HepG2 (cell line): ENCODE measurements around the gene RAD52. TPM values are rescaled to one million over a fixed set of nuclear protein-coding genes. Genes with fewer than 3 reads are reported as not detected.

Source experiments
- ATAC-seq: fragments of 200-7000 bp; cut with Tn5 transposase; 3 replicates; pipeline ENCODE4 v1.9.1; 2020; ENCODE audit warnings: mild to moderate bottlenecking, moderate library complexity
- BruUV-seq: library from RNA; stranded (reverse); fragments of 400-500 nt; replicated peaks from 2 replicates; lab custom pipeline; 2021; lab: Mats Ljungman, UMichigan
- CTCF ChIA-PET: fragments of 300-600 bp; formaldehyde crosslinking; extraction: SDS; loops from one replicate; lab custom pipeline; 2021; ENCODE audit warnings: low total read pairs, inconsistent platforms, low intra/inter-chr PET ratio; lab: Yijun Ruan, JAX
- POLR2A ChIA-PET: fragments of 350-600 bp; sonication (Branson Sonifier 250); formaldehyde crosslinking; loops from one replicate; lab custom pipeline; 2020; ENCODE audit warnings: antibody characterized with exemption, inconsistent platforms; lab: Yijun Ruan, JAX
- DNase-seq: peaks from one replicate; pipeline ENCODE4 v3.0.0-alpha.2; 2015; ENCODE audit warnings: low spot score
- FAIRE-seq: peaks from 3 replicates; lab custom pipeline; 2011; peaks lifted over from hg19 to GRCh38; lab: Jason Lieb, UNC
- H2AFZ ChIP-seq: one replicate; pipeline ENCODE4 v1.6.1; 2011; ENCODE audit warnings: low read length, inconsistent platforms
- H3K27ac ChIP-seq: fragments of 300-600 bp; 3 replicates; pipeline ENCODE4 v1.8.0; 2011; ENCODE audit warnings: mixed run types, mild to moderate bottlenecking, mixed read lengths, low read length, inconsistent platforms; ENCODE audit not compliant: insufficient read depth; ENCODE audit errors: extremely low read length
- H3K27me3 ChIP-seq, 2 experiments: fragments of 200-600 bp in 1 of 2; 2 replicates in 1 of 2; 3 replicates in 1 of 2; pipeline versions ENCODE4 v1.6.0 to v1.8.0; 2011; ENCODE audit warnings: low read length in 2 of 2, mild to moderate bottlenecking in 2 of 2, moderate library complexity in 2 of 2, inconsistent platforms in 1 of 2; ENCODE audit not compliant: insufficient read depth in 2 of 2, control insufficient read depth in 1 of 2
- H3K36me3 ChIP-seq, 2 experiments: fragments of 200-600 bp in 1 of 2; replicated peaks in 1 of 2; 2 replicates in 1 of 2; 3 replicates in 1 of 2; pipeline versions ENCODE4 v1.5.1 to v1.8.0; 2011; ENCODE audit warnings: low read length in 2 of 2, inconsistent platforms in 1 of 2; ENCODE audit not compliant: insufficient read depth in 2 of 2, control insufficient read depth in 1 of 2
- H3K4me1 ChIP-seq: 2 replicates; pipeline ENCODE4 v1.5.1; 2012; ENCODE audit warnings: low read length, inconsistent platforms; ENCODE audit not compliant: insufficient read depth
- H3K4me2 ChIP-seq: 2 replicates; pipeline ENCODE4 v1.6.0; 2011; ENCODE audit warnings: low read depth, low read length, inconsistent platforms
- H3K4me3 ChIP-seq, 3 experiments: fragments of 200-600 bp in 1 of 3; sonication (generic), shearing (Covaris generic) in 1 of 3; replicated peaks in 1 of 3; 2 replicates each; pipeline ENCODE4 v1.5.1; 2011 to 2016; ENCODE audit warnings: low read length in 3 of 3, inconsistent platforms in 2 of 3, low read depth in 2 of 3, mild to moderate bottlenecking in 2 of 3, control low read depth in 1 of 3, mixed read lengths in 1 of 3; ENCODE audit not compliant: insufficient read depth in 1 of 3
- H3K79me2 ChIP-seq: one replicate; pipeline ENCODE4 v1.6.1; 2011; ENCODE audit warnings: low read length, inconsistent platforms; ENCODE audit not compliant: insufficient read depth
- H3K9ac ChIP-seq: 2 replicates; pipeline ENCODE4 v1.6.0; 2011; ENCODE audit warnings: mild to moderate bottlenecking, low read depth, low read length, inconsistent platforms; ENCODE audit not compliant: insufficient read depth
- H3K9me3 ChIP-seq: 2 replicates; pipeline ENCODE4 v1.5.1; 2012; ENCODE audit warnings: mild to moderate bottlenecking, low read length
- H4K20me1 ChIP-seq: 2 replicates; pipeline ENCODE4 v1.6.0; 2011; ENCODE audit warnings: inconsistent platforms, mild to moderate bottlenecking, low read length, moderate library complexity; ENCODE audit not compliant: insufficient read depth
- ATF5 ChIP-seq: sonication (generic); formaldehyde crosslinking; IDR thresholded peaks from 2 replicates; pipeline ENCODE4 v1.4.0; 2020; ENCODE audit warnings: mild to moderate bottlenecking, low read depth, missing genetic modification reagents
- CC2D1A ChIP-seq: sonication (generic); formaldehyde crosslinking; IDR thresholded peaks from 2 replicates; pipeline ENCODE4 v1.8.1; 2023; ENCODE audit warnings: mild to moderate bottlenecking, missing genetic modification reagents
- ELK4 ChIP-seq: sonication (generic); formaldehyde crosslinking; IDR thresholded peaks from 2 replicates; pipeline ENCODE4 v1.9.0; 2021; ENCODE audit warnings: missing genetic modification reagents, borderline replicate concordance
- ETV5 ChIP-seq: IDR thresholded peaks from 2 replicates; pipeline ENCODE4 v1.6.1; 2018; ENCODE audit warnings: missing biosample characterization, missing genetic modification reagents, inconsistent platforms, borderline replicate concordance
- GTF3A ChIP-seq: sonication (generic); formaldehyde crosslinking; conservative IDR thresholded peaks from 2 replicates; pipeline ENCODE4 v1.4.0; 2020; ENCODE audit warnings: mild to moderate bottlenecking, missing genetic modification reagents
- JUNB ChIP-seq: sonication (generic); formaldehyde crosslinking; IDR thresholded peaks from 2 replicates; pipeline ENCODE4 v1.8.0; 2022; ENCODE audit warnings: missing genetic modification reagents, mild to moderate bottlenecking, borderline replicate concordance
- KLF12 ChIP-seq: sonication (generic); formaldehyde crosslinking; IDR thresholded peaks from 2 replicates; pipeline ENCODE4 v1.4.0; 2020; ENCODE audit warnings: missing genetic modification reagents, borderline replicate concordance
- MED13 ChIP-seq: sonication (generic); formaldehyde crosslinking; IDR thresholded peaks from 2 replicates; pipeline ENCODE4 v1.5.0; 2020; ENCODE audit warnings: missing genetic modification reagents
- NAIF1 ChIP-seq: sonication (generic); formaldehyde crosslinking; IDR thresholded peaks from 2 replicates; pipeline ENCODE4 v1.5.0; 2020; ENCODE audit warnings: mild to moderate bottlenecking, missing genetic modification reagents, borderline replicate concordance
- NFYC ChIP-seq: IDR thresholded peaks from 2 replicates; pipeline ENCODE4 v1.6.1; 2016; ENCODE audit warnings: missing genetic modification reagents, missing compliant biosample characterization
- PAWR ChIP-seq: sonication (generic); formaldehyde crosslinking; IDR thresholded peaks from 2 replicates; pipeline ENCODE4 v1.4.0; 2020; ENCODE audit warnings: missing genetic modification reagents, mild to moderate bottlenecking, borderline replicate concordance
- SALL2 ChIP-seq: sonication (generic); formaldehyde crosslinking; IDR thresholded peaks from 2 replicates; pipeline ENCODE4 v1.8.1; 2023; ENCODE audit warnings: mild to moderate bottlenecking, missing genetic modification reagents, inconsistent platforms
- SRY ChIP-seq: sonication (generic); formaldehyde crosslinking; IDR thresholded peaks from 2 replicates; pipeline ENCODE4 v1.8.0; 2022; ENCODE audit warnings: mild to moderate bottlenecking, missing genetic modification reagents
- ZC3H13 ChIP-seq: sonication (generic); formaldehyde crosslinking; IDR thresholded peaks from 2 replicates; pipeline ENCODE4 v1.8.1; 2023; ENCODE audit warnings: mild to moderate bottlenecking, missing genetic modification reagents, moderate library complexity
- ZEB1 ChIP-seq: IDR thresholded peaks from 2 replicates; pipeline ENCODE4 v1.6.1; 2012; ENCODE audit warnings: mild to moderate bottlenecking, low read depth, inconsistent platforms; ENCODE audit not compliant: insufficient replicate concordance
- ZFX ChIP-seq: sonication (generic); formaldehyde crosslinking; IDR thresholded peaks from 2 replicates; pipeline ENCODE4 v1.4.0; 2020; ENCODE audit warnings: mild to moderate bottlenecking, low read depth, missing genetic modification reagents, moderate library complexity
- ZFY ChIP-seq: sonication (generic); formaldehyde crosslinking; IDR thresholded peaks from 2 replicates; pipeline ENCODE4 v1.4.0; 2020; ENCODE audit warnings: missing genetic modification reagents
- ZNF232 ChIP-seq: sonication (generic); formaldehyde crosslinking; IDR thresholded peaks from 2 replicates; pipeline ENCODE4 v1.4.0; 2020; ENCODE audit warnings: missing genetic modification reagents, borderline replicate concordance
- ZNF547 ChIP-seq: sonication (generic); formaldehyde crosslinking; IDR thresholded peaks from 2 replicates; pipeline ENCODE4 v1.5.1; 2020; ENCODE audit warnings: mild to moderate bottlenecking, missing genetic modification reagents
- ZNF564 ChIP-seq: sonication (generic); formaldehyde crosslinking; IDR thresholded peaks from 2 replicates; pipeline ENCODE4 v1.8.1; 2023; ENCODE audit warnings: mild to moderate bottlenecking, missing genetic modification reagents
- ZNF749 ChIP-seq: sonication (generic); formaldehyde crosslinking; IDR thresholded peaks from 2 replicates; pipeline ENCODE4 v1.8.0; 2022; ENCODE audit warnings: mild to moderate bottlenecking, missing genetic modification reagents, moderate library complexity, borderline replicate concordance
- ZNF781 ChIP-seq: sonication (generic); formaldehyde crosslinking; IDR thresholded peaks from 2 replicates; pipeline ENCODE4 v1.5.1; 2020; ENCODE audit warnings: borderline replicate concordance, mild to moderate bottlenecking, missing genetic modification reagents; ENCODE audit errors: not compliant biosample characterization
- WGBS: methylation state at CpG from one replicate; pipeline ENCODE4 v1.1.6; 2017; ENCODE audit warnings: low lambda C conversion rate; 5-methylcytosine and 5-hydroxymethylcytosine counted together
- in situ Hi-C: cut with HindIII; loops from 2 replicates; pipeline ENCODE4 v1.10.0; 2017; ENCODE audit warnings: low pct_unique_long_range_greater_than_20kb; ENCODE audit not compliant: extremely low pct_ligation_motif_present
- intact Hi-C: fragments of 100-400 bp; cut with micrococcal nuclease; formaldehyde crosslinking; loops from one replicate; pipeline ENCODE4 v1.10.0; 2022; ENCODE audit not compliant: unreplicated experiment
- polyA plus RNA-seq, 8 experiments: library from polyadenylated mRNA; depleted of rRNA in 3 of 8; stranded (reverse) in 7 of 8; unstranded in 1 of 8; fragments of >200 nt; fragmentation: Illumina TruSeq in 4 of 8; extraction: Trizol in 4 of 8; gene quantifications; 2 replicates each; pipeline versions ENCODE4 v1.2.1 to v1.2.3, GENCODE V29; 2011 to 2016; ENCODE audit warnings: low read depth in 4 of 8, missing spikeins in 1 of 8, mixed read lengths in 1 of 8; ENCODE audit not compliant: insufficient read depth in 1 of 8
- total RNA-seq, 5 experiments: library from RNA; depleted of rRNA; stranded (reverse); fragments of >200 nt; fragmentation: Illumina TruSeq; extraction: Trizol; gene quantifications; 2 replicates each; pipeline ENCODE4 v1.2.3, GENCODE V29; 2016; ENCODE audit warnings: low read depth in 1 of 5

Gene RAD52
- total and polyA plus RNA-seq, 2 of the 13 experiments (the other 11 are each of a cell fraction or from before 2014, with no cell fraction given), result 14.3 to 19.9 TPM

GRCh38 chr12:989751-990660 lies 40.5 kb upstream of the RAD52 start:
- Histone ChIP-seq H3K4me2 (peak overlapping the region; percentile 94), H2AFZ (peak overlapping the region; percentile 20)
- TF ChIP-seq MED13 (peak; percentile 61; the same call in 1 of the 2 replicates), ETV5 (CRISPR knock-in tag) (0 out of 2 replicates have a peak, but pooled peaks have one; percentile 26), SALL2 (CRISPR knock-in tag) (peak; percentile 31; the same call in 1 of the 2 replicates), ZC3H13 (CRISPR knock-in tag) (peak; percentile 88; the same call in 1 of the 2 replicates), SRY (CRISPR knock-in tag) (no peak), ATF5 (CRISPR knock-in tag) (peak; percentile 80; the same call in 1 of the 2 replicates), NAIF1 (0 out of 2 replicates have a peak, but pooled peaks have one; percentile 9), JUNB (peak; percentile 51; the same call in 1 of the 2 replicates), ZNF232 (no peak), ZNF781 (CRISPR knock-in tag) (peak; percentile 73), NFYC (0 out of 2 replicates have a peak, but pooled peaks have one; percentile 5), CC2D1A (CRISPR knock-in tag) (no peak), GTF3A (0 out of 2 replicates have a peak, but pooled peaks have one; percentile 16), ZNF749 (CRISPR knock-in tag) (peak; percentile 50; the same call in 1 of the 2 replicates), ZNF547 (CRISPR knock-in tag) (peak; percentile 89; the same call in 1 of the 2 replicates), PAWR (0 out of 2 replicates have a peak, but pooled peaks have one; percentile 75), KLF12 (0 out of 2 replicates have a peak, but pooled peaks have one; percentile 5), ZEB1 (peak; percentile 12), ZFX (peak; percentile 82), ELK4 (CRISPR knock-in tag) (no peak), ZNF564 (CRISPR knock-in tag) (peak; percentile 25; the same call in 1 of the 2 replicates), ZFY (peak; percentile 73)

More at GRCh38 chr12:989751-990660, 40.5 kb upstream of the RAD52 start:
- H3K36me3 ChIP-seq, result no peaks in the 10 kb centered on the region
- WGBS, result 2% methylated on average over 21 of the region's 40 CpGs
- H3K9me3 ChIP-seq, result no peaks in the 10 kb centered on the region
- peak overlapping the region; percentile 62 to 83 (median 81) for H3K4me3 ChIP-seq
- in situ Hi-C loops, result no loop called here
- ChIA-PET POLR2A (interaction anchor here (0.8 to 2.4 kb wide), 2 partner anchors 41 to 103 kb away, joined by 3 to 20 read pairs; partner anchors contain the start of gene RAD52), CTCF (no interaction called here)
- intact Hi-C loops, result loop anchor here (5.0 kb wide), 1 partner anchor 62 kb away; no protein-coding TSS in a partner anchor
- H4K20me1 ChIP-seq, result no peaks in the 10 kb centered on the region
- ATAC-seq (peak; percentile 75), DNase-seq (peak; percentile 66), FAIRE-seq (peak; percentile 40)
- H3K9ac ChIP-seq, result peak overlapping the region; percentile 91
- TSS peak; percentile 62 for BruUV-seq
- H3K79me2 ChIP-seq, result peaks cover 28% of the 10 kb centered on the region
- peak overlapping the region; percentile 93 for H3K27ac ChIP-seq
- H3K27me3 ChIP-seq, result no peaks in the 10 kb centered on the region; a peak in 1 of 5 replicates
- H3K4me1 ChIP-seq, result peaks cover 33% of the 10 kb centered on the region
